Measurements from ENCODE around the gene DHRSX.
"Not testable (repeated sequence)": the region's sequence is repeated elsewhere in the genome, so short reads cannot be mapped to it uniquely, and the experiment has no call there.

DHRSX gene

GRCh38 chrX:2520539-2520938, 19.8 kb upstream of the DHRSX start:
- Histone ChIP-seq H3K36me3 (ENCODE audit: low read depth) (no peaks in the 10 kb centered on the region), H3K27ac (ENCODE audit: poor library complexity, severe bottlenecking) (no peak overlapping the region), H3K4me3 (ENCODE audit: severe bottlenecking) (no peak overlapping the region), H3K9me3 (ENCODE audit: severe bottlenecking) (no peaks in the 10 kb centered on the region), H3K27me3 (ENCODE audit: insufficient read depth, poor library complexity, severe bottlenecking) (no peaks in the 10 kb centered on the region), H3K4me1 (ENCODE audit: insufficient read depth, poor library complexity, severe bottlenecking) (no peaks in the 10 kb centered on the region)
- DNase-seq (ENCODE audit: low spot score) (no peak), ATAC-seq (ENCODE audit: low read depth) (no peak)
- TF ChIP-seq, protein P1, sequence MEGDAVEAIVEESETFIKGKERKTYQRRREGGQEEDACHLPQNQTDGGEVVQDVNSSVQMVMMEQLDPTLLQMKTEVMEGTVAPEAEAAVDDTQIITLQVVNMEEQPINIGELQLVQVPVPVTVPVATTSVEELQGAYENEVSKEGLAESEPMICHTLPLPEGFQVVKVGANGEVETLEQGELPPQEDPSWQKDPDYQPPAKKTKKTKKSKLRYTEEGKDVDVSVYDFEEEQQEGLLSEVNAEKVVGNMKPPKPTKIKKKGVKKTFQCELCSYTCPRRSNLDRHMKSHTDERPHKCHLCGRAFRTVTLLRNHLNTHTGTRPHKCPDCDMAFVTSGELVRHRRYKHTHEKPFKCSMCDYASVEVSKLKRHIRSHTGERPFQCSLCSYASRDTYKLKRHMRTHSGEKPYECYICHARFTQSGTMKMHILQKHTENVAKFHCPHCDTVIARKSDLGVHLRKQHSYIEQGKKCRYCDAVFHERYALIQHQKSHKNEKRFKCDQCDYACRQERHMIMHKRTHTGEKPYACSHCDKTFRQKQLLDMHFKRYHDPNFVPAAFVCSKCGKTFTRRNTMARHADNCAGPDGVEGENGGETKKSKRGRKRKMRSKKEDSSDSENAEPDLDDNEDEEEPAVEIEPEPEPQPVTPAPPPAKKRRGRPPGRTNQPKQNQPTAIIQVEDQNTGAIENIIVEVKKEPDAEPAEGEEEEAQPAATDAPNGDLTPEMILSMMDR (IDR thresholded peaks at IDR 0.05; ENCODE audit: poor library complexity, severe bottlenecking) = no peak

DNA sequence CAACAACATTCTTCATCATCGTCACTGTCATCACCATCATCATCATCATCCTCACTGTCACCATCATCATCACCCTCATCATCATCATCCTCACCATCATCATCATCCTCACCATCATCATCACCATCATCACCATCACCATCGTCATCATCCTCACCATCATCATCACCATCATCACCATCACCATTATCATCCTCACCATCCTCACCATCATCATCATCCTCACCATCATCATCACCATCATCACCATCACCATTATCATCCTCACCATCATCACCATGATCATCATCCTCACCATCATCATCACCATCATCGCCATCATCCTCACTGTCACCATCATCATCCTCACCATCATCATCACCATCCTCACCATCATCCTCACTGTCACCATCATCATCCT, 18.9 kb upstream of the DHRSX start:
- not testable (repeated sequence) for H3K4me1 ChIP-seq (ENCODE audit: insufficient read depth, poor library complexity, severe bottlenecking); ATAC-seq (ENCODE audit: low read depth); H3K36me3 ChIP-seq (ENCODE audit: low read depth); H3K27ac ChIP-seq (ENCODE audit: poor library complexity, severe bottlenecking); DNase-seq (ENCODE audit: low spot score); H3K27me3 ChIP-seq (ENCODE audit: insufficient read depth, poor library complexity, severe bottlenecking); H3K4me3 ChIP-seq (ENCODE audit: severe bottlenecking); H3K9me3 ChIP-seq (ENCODE audit: severe bottlenecking)

GRCh38 chrX:2517055-2517454, 16.3 kb upstream of the DHRSX start:
- TF ChIP-seq, protein P1 (IDR thresholded peaks at IDR 0.05; ENCODE audit: poor library complexity, severe bottlenecking) = no peak
- Histone ChIP-seq H3K36me3 (ENCODE audit: low read depth) (no peaks in the 10 kb centered on the region), H3K27me3 (ENCODE audit: insufficient read depth, poor library complexity, severe bottlenecking) (no peaks in the 10 kb centered on the region), H3K9me3 (ENCODE audit: severe bottlenecking) (no peaks in the 10 kb centered on the region), H3K27ac (ENCODE audit: poor library complexity, severe bottlenecking) (no peak overlapping the region), H3K4me3 (ENCODE audit: severe bottlenecking) (no peak overlapping the region), H3K4me1 (ENCODE audit: insufficient read depth, poor library complexity, severe bottlenecking) (no peaks in the 10 kb centered on the region)
- no peak for ATAC-seq (ENCODE audit: low read depth)
- no peak for DNase-seq (ENCODE audit: low spot score)

- Histone ChIP-seq H3K27ac (ENCODE audit: poor library complexity, severe bottlenecking) (no peak overlapping the region), H3K9me3 (ENCODE audit: severe bottlenecking) (no peaks in the 10 kb centered on the region), H3K36me3 (ENCODE audit: low read depth) (no peaks in the 10 kb centered on the region), H3K27me3 (ENCODE audit: insufficient read depth, poor library complexity, severe bottlenecking) (no peaks in the 10 kb centered on the region), H3K4me1 (ENCODE audit: insufficient read depth, poor library complexity, severe bottlenecking) (no peaks in the 10 kb centered on the region), H3K4me3 (ENCODE audit: severe bottlenecking) (no peak overlapping the region)
- DNase-seq (ENCODE audit: low spot score) = no peak
- TF ChIP-seq, protein P1 (IDR thresholded peaks at IDR 0.05; ENCODE audit: poor library complexity, severe bottlenecking) = no peak
- no peak for ATAC-seq (ENCODE audit: low read depth)
These were observed 15.8 kb upstream of the DHRSX start for GRCh38 chrX:2516623-2517022.

DNA sequence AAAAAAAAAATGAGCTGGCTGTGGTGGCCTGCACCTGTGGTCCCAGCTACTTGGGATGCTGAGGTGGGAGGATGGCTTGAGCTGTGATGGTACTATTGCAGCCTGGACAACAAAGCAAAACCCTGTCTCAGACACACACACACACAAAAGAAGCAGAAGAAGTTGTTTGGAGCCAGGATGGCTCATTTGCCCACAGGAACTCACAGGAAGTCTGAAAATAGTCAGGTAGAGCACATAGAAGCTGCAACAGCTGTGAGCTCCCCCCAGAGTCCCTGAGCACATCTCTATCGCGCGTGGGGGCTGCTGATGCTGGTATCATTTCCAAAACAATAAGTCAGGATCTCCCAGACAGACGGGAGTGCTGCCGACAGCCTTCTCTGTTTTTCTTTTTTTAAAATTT, 13.4 kb upstream of the DHRSX start:
- ATAC-seq (ENCODE audit: low read depth) (no peak), DNase-seq (ENCODE audit: low spot score) (no peak)
- Histone ChIP-seq H3K9me3 (ENCODE audit: severe bottlenecking) (no peaks in the 10 kb centered on the region), H3K4me1 (ENCODE audit: insufficient read depth, poor library complexity, severe bottlenecking) (no peaks in the 10 kb centered on the region), H3K4me3 (ENCODE audit: severe bottlenecking) (no peak overlapping the region), H3K27me3 (ENCODE audit: insufficient read depth, poor library complexity, severe bottlenecking) (no peaks in the 10 kb centered on the region), H3K36me3 (ENCODE audit: low read depth) (no peaks in the 10 kb centered on the region), H3K27ac (ENCODE audit: poor library complexity, severe bottlenecking) (no peak overlapping the region)
- TF ChIP-seq, protein P1 (IDR thresholded peaks at IDR 0.05; ENCODE audit: poor library complexity, severe bottlenecking) = no peak

All from RWPE2 (cell line).